HG02870 (cell line): ENCODE results near the gene TRAF2.
"Not testable (repeated sequence)": the region's sequence is repeated elsewhere in the genome, so short reads cannot be mapped to it uniquely, and the experiment has no call there.

Source experiments
- ATAC-seq: cut with Tn5 transposase; IDR thresholded peaks from one replicate; pipeline ENCODE4 v1.9.1; 2021; ENCODE audit warnings: mild to moderate bottlenecking, moderate library complexity; ENCODE audit not compliant: unreplicated experiment

Gene TRAF2

GRCh38 chr9:136881691-136882108, 4.6 kb upstream of the TRAF2 start:
- no peak for ATAC-seq

GRCh38 chr9:136882109-136882946, 4.0 kb upstream of the TRAF2 start:
- no peak for ATAC-seq

GRCh38 chr9:136882947-136883283, 3.4 kb upstream of the TRAF2 start:
- ATAC-seq: not testable (repeated sequence)

- not testable (repeated sequence) for ATAC-seq
These were observed 2.6 kb upstream of the TRAF2 start for GRCh38 chr9:136883670-136884069.

- peak; percentile 22 for ATAC-seq
These were observed 588 bp downstream of the TRAF2 start for GRCh38 chr9:136886610-136887597.

- no peak for ATAC-seq
These were observed 2.1 kb downstream of the TRAF2 start for GRCh38 chr9:136888454-136888853.

- ATAC-seq: no peak
These were observed 3.5 kb downstream of the TRAF2 start for GRCh38 chr9:136889858-136890257.

GRCh38 chr9:136890661-136891060, 4.3 kb downstream of the TRAF2 start:
- no peak for ATAC-seq

GRCh38 chr9:136896027-136896426, 9.7 kb downstream of the TRAF2 start:
- no peak for ATAC-seq

GRCh38 chr9:136898483-136899100, 12.3 kb downstream of the TRAF2 start:
- ATAC-seq: no peak

- peak; percentile 42 for ATAC-seq
These were observed 12.9 kb downstream of the TRAF2 start for GRCh38 chr9:136899196-136899595.

- ATAC-seq: no peak
These were observed 14.2 kb downstream of the TRAF2 start for GRCh38 chr9:136900556-136900955.

- ATAC-seq: no peak
These were observed 14.7 kb downstream of the TRAF2 start for GRCh38 chr9:136900988-136901515.

- ATAC-seq: peak; percentile 58
These were observed 15.4 kb downstream of the TRAF2 start for GRCh38 chr9:136901516-136902258.

- ATAC-seq: peak; percentile 38
These were observed 16.0 kb downstream of the TRAF2 start for GRCh38 chr9:136902259-136902821.

- no peak for ATAC-seq
These were observed 16.8 kb downstream of the TRAF2 start for GRCh38 chr9:136903041-136903554.

GRCh38 chr9:136906266-136906665, 19.9 kb downstream of the TRAF2 start:
- no peak for ATAC-seq

GRCh38 chr9:136907011-136907914, 20.9 kb downstream of the TRAF2 start:
- no peak for ATAC-seq
